ENCODE data around the gene CDKN2C.

CDKN2C gene

GRCh38 chr1:50980505-50980904 lies 10.5 kb downstream of the CDKN2C start:
- TF ChIP-seq CTCF (IDR thresholded peaks at IDR 0.05; ENCODE audit: low read length, missing control alignments) = no peak
- DNase-seq (ENCODE audit: low read depth) = no peak
- no peak overlapping the region for H3K4me3 ChIP-seq (replicated peaks; ENCODE audit: low read depth, low read length)

GRCh38 chr1:50981741-50982140 lies 11.7 kb downstream of the CDKN2C start:
- TF ChIP-seq CTCF (IDR thresholded peaks at IDR 0.05; ENCODE audit: low read length, missing control alignments) = no peak
- H3K4me3 ChIP-seq (replicated peaks; ENCODE audit: low read depth, low read length) = no peak overlapping the region
- DNase-seq (ENCODE audit: low read depth) = no peak

GRCh38 chr1:50982611-50983010 lies 12.6 kb downstream of the CDKN2C start:
- TF ChIP-seq CTCF (IDR thresholded peaks at IDR 0.05; ENCODE audit: low read length, missing control alignments) = no peak
- no peak overlapping the region for H3K4me3 ChIP-seq (replicated peaks; ENCODE audit: low read depth, low read length)
- DNase-seq (ENCODE audit: low read depth) = no peak

GRCh38 chr1:50983219-50983802 lies 13.3 kb downstream of the CDKN2C start:
- no peak for DNase-seq (ENCODE audit: low read depth)
- no peak overlapping the region for H3K4me3 ChIP-seq (replicated peaks; ENCODE audit: low read depth, low read length)
- TF ChIP-seq CTCF (IDR thresholded peaks at IDR 0.05; ENCODE audit: low read length, missing control alignments) = no peak

- no peak overlapping the region for H3K4me3 ChIP-seq (replicated peaks; ENCODE audit: low read depth, low read length)
- no peak for TF ChIP-seq CTCF (IDR thresholded peaks at IDR 0.05; ENCODE audit: low read length, missing control alignments)
- no peak for DNase-seq (ENCODE audit: low read depth)
Observed at GRCh38 chr1:50985094-50985493, 15.0 kb downstream of the CDKN2C start.

- no peak for TF ChIP-seq CTCF (IDR thresholded peaks at IDR 0.05; ENCODE audit: low read length, missing control alignments)
- H3K4me3 ChIP-seq (replicated peaks; ENCODE audit: low read depth, low read length) = no peak overlapping the region
- no peak for DNase-seq (ENCODE audit: low read depth)
Observed at GRCh38 chr1:50986653-50987052, 16.6 kb downstream of the CDKN2C start.

GRCh38 chr1:50989694-50990093 lies 19.6 kb downstream of the CDKN2C start:
- TF ChIP-seq CTCF (IDR thresholded peaks at IDR 0.05; ENCODE audit: low read length, missing control alignments) = no peak
- no peak overlapping the region for H3K4me3 ChIP-seq (replicated peaks; ENCODE audit: low read depth, low read length)
- DNase-seq (ENCODE audit: low read depth) = no peak

All from fibroblast of pulmonary artery (primary cell).